ENCODE results near the gene AFAP1L2. TPM values are rescaled to one million over a fixed set of nuclear protein-coding genes. Genes with fewer than 3 reads are reported as not detected.

AFAP1L2 gene
- total RNA-seq, 4 donors from 2014 or later = 28.4 to 86.6 (median 48.6) TPM

- no peaks in the 10 kb centered on the region for H3K9me3 ChIP-seq
- H3K27ac ChIP-seq = peak overlapping the region in 1 of 2 donors; percentile 20
- intact Hi-C loops (cut with DNase I; ENCODE audit: low total_unique reads) = no loop called here
Measured at GRCh38 chr10:114370199-114370598, 34.1 kb downstream of the AFAP1L2 start.

GRCh38 chr10:114368057-114368391 is 36.3 kb downstream of the AFAP1L2 start:
- H3K9me3 ChIP-seq = no peaks in the 10 kb centered on the region
- no peak for DNase-seq
- peak overlapping the region; percentile 78 to 80 for H3K27ac ChIP-seq
- H3K36me3 ChIP-seq = no peaks in the 10 kb centered on the region
- H3K4me3 ChIP-seq = no peak overlapping the region
- no peak for TF ChIP-seq CTCF (IDR thresholded peaks at IDR 0.05)
- no peak for TF ChIP-seq POLR2A (IDR thresholded peaks at IDR 0.05)
- no peaks in the 10 kb centered on the region for H3K4me1 ChIP-seq
- H3K27me3 ChIP-seq = no peaks in the 10 kb centered on the region
- intact Hi-C loops (cut with DNase I; ENCODE audit: low total_unique reads) = no loop called here

More at GRCh38 chr10:114370199-114370598, 34.1 kb downstream of the AFAP1L2 start:
- Histone ChIP-seq H3K4me3 (no peak overlapping the region), H3K27me3 (no peaks in the 10 kb centered on the region), H3K4me1 (peaks cover 0 to 4% of the 10 kb centered on the region in 2 donors), H3K36me3 (no peaks in the 10 kb centered on the region)
- TF ChIP-seq CTCF (IDR thresholded peaks at IDR 0.05) (no peak), POLR2A (IDR thresholded peaks at IDR 0.05) (no peak)
- no peak for DNase-seq

GRCh38 chr10:114367351-114368056 is 36.8 kb downstream of the AFAP1L2 start:
- Histone ChIP-seq H3K4me3 (no peak overlapping the region), H3K4me1 (no peaks in the 10 kb centered on the region), H3K27ac (peak overlapping the region; percentile 78 to 80), H3K36me3 (no peaks in the 10 kb centered on the region), H3K27me3 (no peaks in the 10 kb centered on the region), H3K9me3 (no peaks in the 10 kb centered on the region)
- peak; percentile 47 to 57 for DNase-seq
- TF ChIP-seq POLR2A (IDR thresholded peaks at IDR 0.05) (no peak), CTCF (IDR thresholded peaks at IDR 0.05) (no peak)
- intact Hi-C loops (cut with DNase I; ENCODE audit: low total_unique reads) = no loop called here

GRCh38 chr10:114364726-114365125 is 39.6 kb downstream of the AFAP1L2 start:
- no peak overlapping the region for H3K4me3 ChIP-seq
- intact Hi-C loops (cut with DNase I; ENCODE audit: low total_unique reads) = no loop called here
- TF ChIP-seq POLR2A (IDR thresholded peaks at IDR 0.05) (no peak), CTCF (IDR thresholded peaks at IDR 0.05) (no peak)
- no peaks in the 10 kb centered on the region for H3K27me3 ChIP-seq
- H3K36me3 ChIP-seq = no peaks in the 10 kb centered on the region
- H3K9me3 ChIP-seq = no peaks in the 10 kb centered on the region
- peak overlapping the region; percentile 22 to 80 for H3K27ac ChIP-seq
- H3K4me1 ChIP-seq = no peaks in the 10 kb centered on the region
- DNase-seq = no peak

- intact Hi-C loops (cut with DNase I; ENCODE audit: low total_unique reads) = no loop called here
- TF ChIP-seq CTCF (IDR thresholded peaks at IDR 0.05) = no peak
- DNase-seq = no peak
- Histone ChIP-seq H3K4me3 (no peak overlapping the region), H3K4me1 (no peaks in the 10 kb centered on the region), H3K27ac (peak overlapping the region in 1 of 2 donors; percentile 80), H3K36me3 (no peaks in the 10 kb centered on the region), H3K9me3 (no peaks in the 10 kb centered on the region), H3K27me3 (no peaks in the 10 kb centered on the region)
Measured at GRCh38 chr10:114363745-114364454, 40.4 kb downstream of the AFAP1L2 start.
